AG09309 (cell line): Measurements from ENCODE around the gene GCNT4.

ENCODE experiments used
- DNase-seq: peaks from one replicate; pipeline ENCODE4 v3.0.0-alpha.2; 2010; ENCODE audit warnings: low read depth
- H3K4me3 ChIP-seq: 2 replicates; pipeline ENCODE4 v1.5.1; 2011; ENCODE audit warnings: mild to moderate bottlenecking, low read depth, low read length, moderate library complexity; ENCODE audit not compliant: control insufficient read depth
- TF ChIP-seq, protein P1 (sequence below): IDR thresholded peaks from 2 replicates; pipeline ENCODE4 v1.5.1; 2011; ENCODE audit warnings: mild to moderate bottlenecking, low read depth, low read length, inconsistent platforms; ENCODE audit not compliant: insufficient read depth, control insufficient read depth; ENCODE audit errors: missing control alignments

Gene GCNT4

DNA sequence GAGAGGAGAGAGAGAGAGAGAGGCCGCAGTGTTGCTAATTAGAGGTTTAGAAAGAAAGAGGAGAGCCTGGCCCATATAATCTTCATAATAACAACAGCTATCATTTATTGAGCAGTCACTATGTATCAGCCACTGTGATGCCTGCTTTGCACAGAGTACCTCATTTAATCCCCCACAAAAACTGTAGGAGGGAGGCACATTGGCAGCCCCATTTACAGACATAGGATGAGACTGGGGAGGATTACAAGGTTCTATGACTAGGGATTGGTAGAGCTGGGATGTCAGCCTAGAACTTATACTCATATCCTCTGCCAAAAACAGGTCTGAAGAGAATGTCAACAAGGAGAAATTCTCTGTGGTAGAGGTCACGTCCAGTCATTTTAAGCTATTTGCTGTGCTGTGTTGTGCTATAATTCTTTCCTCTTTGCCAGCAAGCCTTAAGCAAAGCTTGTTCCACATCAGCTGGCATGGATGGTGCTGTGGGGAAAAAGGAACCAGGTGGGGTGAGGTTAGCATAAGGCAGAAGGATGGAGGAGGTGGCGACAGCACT lies 6.7 kb upstream of the GCNT4 start:
- DNase-seq = no peak
- TF ChIP-seq, protein P1, sequence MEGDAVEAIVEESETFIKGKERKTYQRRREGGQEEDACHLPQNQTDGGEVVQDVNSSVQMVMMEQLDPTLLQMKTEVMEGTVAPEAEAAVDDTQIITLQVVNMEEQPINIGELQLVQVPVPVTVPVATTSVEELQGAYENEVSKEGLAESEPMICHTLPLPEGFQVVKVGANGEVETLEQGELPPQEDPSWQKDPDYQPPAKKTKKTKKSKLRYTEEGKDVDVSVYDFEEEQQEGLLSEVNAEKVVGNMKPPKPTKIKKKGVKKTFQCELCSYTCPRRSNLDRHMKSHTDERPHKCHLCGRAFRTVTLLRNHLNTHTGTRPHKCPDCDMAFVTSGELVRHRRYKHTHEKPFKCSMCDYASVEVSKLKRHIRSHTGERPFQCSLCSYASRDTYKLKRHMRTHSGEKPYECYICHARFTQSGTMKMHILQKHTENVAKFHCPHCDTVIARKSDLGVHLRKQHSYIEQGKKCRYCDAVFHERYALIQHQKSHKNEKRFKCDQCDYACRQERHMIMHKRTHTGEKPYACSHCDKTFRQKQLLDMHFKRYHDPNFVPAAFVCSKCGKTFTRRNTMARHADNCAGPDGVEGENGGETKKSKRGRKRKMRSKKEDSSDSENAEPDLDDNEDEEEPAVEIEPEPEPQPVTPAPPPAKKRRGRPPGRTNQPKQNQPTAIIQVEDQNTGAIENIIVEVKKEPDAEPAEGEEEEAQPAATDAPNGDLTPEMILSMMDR = no peak
- H3K4me3 ChIP-seq = no peak overlapping the region

DNA sequence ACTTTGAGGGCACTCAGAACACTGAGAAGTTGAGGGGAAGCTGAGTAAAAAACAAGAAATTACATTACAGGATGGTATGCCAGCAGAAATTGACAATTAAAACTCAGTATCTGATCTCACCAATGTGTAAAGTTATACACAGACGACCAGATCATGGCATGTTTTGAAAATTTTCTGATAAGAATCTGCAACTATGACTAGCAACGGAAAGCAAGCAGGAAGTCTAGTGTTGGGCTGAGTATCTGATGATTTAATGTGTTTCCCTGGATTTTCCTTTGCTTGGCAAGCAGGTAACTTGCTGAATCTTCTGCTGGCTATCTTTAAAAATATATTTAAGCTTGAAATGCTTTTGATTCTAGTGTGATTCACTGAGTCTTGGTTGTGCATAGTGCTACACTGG lies 5.2 kb upstream of the GCNT4 start:
- no peak overlapping the region for H3K4me3 ChIP-seq
- DNase-seq = no peak
- TF ChIP-seq, protein P1 = no peak

DNA sequence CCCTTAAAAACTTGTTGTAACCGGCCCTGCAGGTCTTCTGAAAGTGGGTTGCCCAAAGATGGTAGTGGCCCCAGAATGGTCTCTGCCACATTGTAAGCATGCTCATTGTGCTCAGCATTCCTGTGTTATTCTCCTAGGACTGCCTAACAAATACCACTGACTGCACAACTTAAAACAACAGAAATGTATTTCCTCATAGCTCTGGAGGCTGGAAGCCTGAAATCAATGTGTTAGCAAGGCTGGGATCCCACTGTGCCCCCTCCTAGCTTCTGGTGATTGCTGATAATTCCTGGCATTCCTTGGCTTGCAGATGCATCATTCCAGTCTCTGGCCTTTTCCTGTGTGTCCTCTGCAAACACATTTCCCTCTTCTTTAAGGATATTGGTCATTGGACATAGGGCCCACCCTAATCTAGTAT lies 3.4 kb upstream of the GCNT4 start:
- TF ChIP-seq, protein P1 = no peak
- H3K4me3 ChIP-seq = no peak overlapping the region
- no peak for DNase-seq

DNA sequence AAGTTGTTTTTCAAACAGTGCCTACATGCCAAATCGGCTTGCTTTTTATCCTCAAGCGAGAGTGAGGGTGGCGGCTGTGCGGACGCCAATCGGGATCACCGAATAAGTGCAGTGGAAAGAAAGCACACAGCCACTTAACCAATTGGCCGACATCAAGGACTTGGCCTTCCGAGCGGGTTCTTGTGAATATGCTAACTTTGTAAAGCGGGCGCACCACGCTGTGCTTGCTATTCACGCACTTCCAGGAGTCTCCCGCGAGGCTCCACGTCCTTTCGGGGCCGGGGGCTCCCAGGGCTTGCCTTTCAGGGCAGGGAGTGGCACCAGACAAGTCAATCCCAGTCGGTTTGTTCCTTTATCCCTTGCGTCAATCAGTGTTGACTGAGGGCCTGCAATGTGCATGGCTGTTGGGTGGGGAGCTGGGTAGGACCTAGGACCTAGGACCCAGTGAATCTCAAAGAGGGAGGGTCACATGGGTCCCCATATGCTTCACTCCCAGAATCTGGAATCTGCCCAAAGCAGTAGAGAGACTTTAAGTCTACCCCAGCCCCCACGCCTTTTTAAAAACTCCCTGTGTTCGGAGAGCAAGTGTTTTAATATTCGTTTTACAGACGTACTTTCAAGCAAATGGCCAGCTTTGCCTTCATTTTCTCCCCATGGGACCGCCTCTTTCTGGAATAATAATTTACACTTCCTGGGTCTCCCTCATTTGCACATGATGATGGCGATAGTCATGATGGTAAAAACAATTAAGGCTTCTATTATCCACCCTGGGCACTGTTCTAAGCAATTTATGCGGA lies 2.0 kb upstream of the GCNT4 start:
- peak; percentile 24 for DNase-seq
- TF ChIP-seq, protein P1 = no peak
- H3K4me3 ChIP-seq = peak overlapping the region; percentile 81

DNA sequence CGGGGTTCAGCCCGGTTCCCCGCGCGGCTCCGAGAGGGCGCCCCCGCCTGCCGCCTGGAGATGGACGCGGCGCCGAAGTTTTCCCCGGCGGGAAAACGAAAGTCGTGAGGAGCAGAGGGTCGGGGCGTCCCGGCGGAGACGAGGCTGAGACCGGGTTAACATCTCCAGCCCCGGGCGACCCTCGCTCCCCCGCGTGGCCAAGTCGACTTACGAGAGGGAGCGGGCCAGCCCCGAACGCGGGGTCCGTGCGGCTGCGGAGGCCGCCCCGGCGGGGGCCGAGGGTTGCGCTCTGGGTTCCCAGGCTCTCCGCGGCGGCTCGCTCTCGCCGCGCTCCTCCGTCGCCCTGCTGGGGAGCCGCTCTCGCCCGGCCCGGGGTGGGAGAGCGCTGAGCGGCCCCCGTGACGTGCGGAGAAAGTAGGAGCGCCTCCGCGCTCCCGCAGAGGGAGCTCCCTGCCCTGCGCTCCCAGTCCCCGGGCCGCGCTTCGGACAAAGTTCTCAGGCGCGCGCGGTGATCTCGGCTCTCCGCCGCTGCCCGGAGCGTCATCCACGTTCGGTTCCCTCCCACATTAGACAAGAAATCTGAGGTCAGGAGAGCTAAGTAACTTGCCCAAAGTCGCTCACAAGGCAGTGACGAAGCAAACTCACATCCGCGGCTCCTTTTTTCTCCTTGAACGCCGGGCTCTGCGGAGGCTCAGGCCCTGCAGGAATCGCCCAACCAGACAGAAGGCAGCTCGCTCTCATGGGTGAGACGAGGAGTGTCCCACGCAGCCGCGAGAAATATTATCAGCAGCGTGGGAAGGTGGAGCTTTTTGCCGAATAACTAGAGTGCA lies 1.2 kb upstream of the GCNT4 start:
- peak; percentile 41 for DNase-seq
- peak overlapping the region; percentile 81 for H3K4me3 ChIP-seq
- TF ChIP-seq, protein P1 = peak; percentile 5

DNA sequence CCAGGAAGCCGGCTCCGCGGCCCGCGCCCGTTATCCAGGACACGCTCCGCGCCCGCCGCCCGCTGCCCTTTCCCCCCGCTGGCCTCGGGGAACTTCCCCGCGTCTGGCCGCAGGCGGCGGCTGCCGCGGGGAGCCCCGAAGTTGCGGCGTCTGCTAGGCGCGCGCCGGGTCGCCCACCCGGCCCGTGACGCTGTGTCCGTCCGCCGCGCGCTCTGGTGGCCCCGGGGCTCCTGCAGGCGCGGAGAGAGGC lies 621 bp upstream of the GCNT4 start:
- DNase-seq = no peak
- H3K4me3 ChIP-seq = peak overlapping the region; percentile 81
- TF ChIP-seq, protein P1 = no peak
